HepG2 (cell line): Measurements from ENCODE around the gene BABAM1.

ENCODE experiments used
- CHCHD3 ChIP-seq: sonication (generic); formaldehyde crosslinking; IDR thresholded peaks from 2 replicates; pipeline ENCODE4 v1.8.0; 2022; ENCODE audit warnings: mild to moderate bottlenecking, missing genetic modification reagents, moderate library complexity
- ELF1 ChIP-seq: sonication (generic); formaldehyde crosslinking; IDR thresholded peaks from 2 replicates; pipeline ENCODE4 v1.4.0; 2020; ENCODE audit warnings: missing genetic modification reagents
- FOXJ3 ChIP-seq: sonication (generic); formaldehyde crosslinking; IDR thresholded peaks from 2 replicates; pipeline ENCODE4 v1.4.0; 2020; ENCODE audit warnings: missing genetic modification reagents, mild to moderate bottlenecking, borderline replicate concordance
- ONECUT2 ChIP-seq: sonication (generic); formaldehyde crosslinking; IDR thresholded peaks from 2 replicates; pipeline ENCODE4 v1.4.0; 2020; ENCODE audit warnings: missing genetic modification reagents
- PHF20 ChIP-seq: sonication (generic); formaldehyde crosslinking; IDR thresholded peaks from 2 replicates; pipeline ENCODE4 v1.5.0; 2020; ENCODE audit warnings: mild to moderate bottlenecking, missing genetic modification reagents
- ZNF180 ChIP-seq: sonication (generic); formaldehyde crosslinking; IDR thresholded peaks from 2 replicates; pipeline ENCODE4 v1.4.0; 2020; ENCODE audit warnings: low read depth, missing genetic modification reagents, borderline replicate concordance
- ZNF275 ChIP-seq: sonication (generic); formaldehyde crosslinking; IDR thresholded peaks from 2 replicates; pipeline ENCODE4 v1.8.0; 2022; ENCODE audit warnings: missing genetic modification reagents, mild to moderate bottlenecking, inconsistent platforms, borderline replicate concordance
- ZNF317 ChIP-seq: sonication (generic); formaldehyde crosslinking; IDR thresholded peaks from 2 replicates; pipeline ENCODE4 v1.5.0; 2020; ENCODE audit warnings: mild to moderate bottlenecking, missing genetic modification reagents
- TF ChIP-seq, protein P1 (sequence below): IDR thresholded peaks from 2 replicates; pipeline ENCODE4 v1.6.1; 2016; ENCODE audit warnings: low read depth
- TF ChIP-seq, protein P2 (sequence below), 2 experiments: sonication (generic) in 1 of 2; formaldehyde crosslinking in 1 of 2; IDR thresholded peaks; 2 replicates each; pipeline versions ENCODE4 v1.4.0 to v1.6.1; 2016 to 2020; ENCODE audit warnings: borderline replicate concordance in 1 of 2, low read depth in 1 of 2, mild to moderate bottlenecking in 1 of 2, missing genetic modification reagents in 1 of 2
- TF ChIP-seq, protein P3 (sequence below): sonication (generic); formaldehyde crosslinking; IDR thresholded peaks from 2 replicates; pipeline ENCODE4 v1.5.0; 2020; ENCODE audit warnings: mild to moderate bottlenecking, missing genetic modification reagents, moderate library complexity

GRCh38 chr19:17236811-17237543, 30.3 kb upstream of the BABAM1 start:
- TF ChIP-seq PHF20 (CRISPR knock-in tag), result no peak
- no peak for TF ChIP-seq ZNF180
- TF ChIP-seq, protein P1, sequence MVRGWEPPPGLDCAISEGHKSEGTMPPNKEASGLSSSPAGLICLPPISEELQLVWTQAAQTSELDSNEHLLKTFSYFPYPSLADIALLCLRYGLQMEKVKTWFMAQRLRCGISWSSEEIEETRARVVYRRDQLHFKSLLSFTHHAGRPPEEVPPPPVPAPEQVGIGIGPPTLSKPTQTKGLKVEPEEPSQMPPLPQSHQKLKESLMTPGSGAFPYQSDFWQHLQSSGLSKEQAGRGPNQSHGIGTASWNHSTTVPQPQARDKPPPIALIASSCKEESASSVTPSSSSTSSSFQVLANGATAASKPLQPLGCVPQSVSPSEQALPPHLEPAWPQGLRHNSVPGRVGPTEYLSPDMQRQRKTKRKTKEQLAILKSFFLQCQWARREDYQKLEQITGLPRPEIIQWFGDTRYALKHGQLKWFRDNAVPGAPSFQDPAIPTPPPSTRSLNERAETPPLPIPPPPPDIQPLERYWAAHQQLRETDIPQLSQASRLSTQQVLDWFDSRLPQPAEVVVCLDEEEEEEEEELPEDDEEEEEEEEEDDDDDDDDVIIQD (CRISPR knock-in tag), result no peak
- TF ChIP-seq, protein P2, sequence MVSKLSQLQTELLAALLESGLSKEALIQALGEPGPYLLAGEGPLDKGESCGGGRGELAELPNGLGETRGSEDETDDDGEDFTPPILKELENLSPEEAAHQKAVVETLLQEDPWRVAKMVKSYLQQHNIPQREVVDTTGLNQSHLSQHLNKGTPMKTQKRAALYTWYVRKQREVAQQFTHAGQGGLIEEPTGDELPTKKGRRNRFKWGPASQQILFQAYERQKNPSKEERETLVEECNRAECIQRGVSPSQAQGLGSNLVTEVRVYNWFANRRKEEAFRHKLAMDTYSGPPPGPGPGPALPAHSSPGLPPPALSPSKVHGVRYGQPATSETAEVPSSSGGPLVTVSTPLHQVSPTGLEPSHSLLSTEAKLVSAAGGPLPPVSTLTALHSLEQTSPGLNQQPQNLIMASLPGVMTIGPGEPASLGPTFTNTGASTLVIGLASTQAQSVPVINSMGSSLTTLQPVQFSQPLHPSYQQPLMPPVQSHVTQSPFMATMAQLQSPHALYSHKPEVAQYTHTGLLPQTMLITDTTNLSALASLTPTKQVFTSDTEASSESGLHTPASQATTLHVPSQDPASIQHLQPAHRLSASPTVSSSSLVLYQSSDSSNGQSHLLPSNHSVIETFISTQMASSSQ (IDR thresholded peaks at IDR 0.05; ENCODE audit: low read depth), result no peak
- TF ChIP-seq, protein P2 (CRISPR knock-in tag; IDR thresholded peaks at IDR 0.05; ENCODE audit: borderline replicate concordance), result no peak
- TF ChIP-seq, protein P3, sequence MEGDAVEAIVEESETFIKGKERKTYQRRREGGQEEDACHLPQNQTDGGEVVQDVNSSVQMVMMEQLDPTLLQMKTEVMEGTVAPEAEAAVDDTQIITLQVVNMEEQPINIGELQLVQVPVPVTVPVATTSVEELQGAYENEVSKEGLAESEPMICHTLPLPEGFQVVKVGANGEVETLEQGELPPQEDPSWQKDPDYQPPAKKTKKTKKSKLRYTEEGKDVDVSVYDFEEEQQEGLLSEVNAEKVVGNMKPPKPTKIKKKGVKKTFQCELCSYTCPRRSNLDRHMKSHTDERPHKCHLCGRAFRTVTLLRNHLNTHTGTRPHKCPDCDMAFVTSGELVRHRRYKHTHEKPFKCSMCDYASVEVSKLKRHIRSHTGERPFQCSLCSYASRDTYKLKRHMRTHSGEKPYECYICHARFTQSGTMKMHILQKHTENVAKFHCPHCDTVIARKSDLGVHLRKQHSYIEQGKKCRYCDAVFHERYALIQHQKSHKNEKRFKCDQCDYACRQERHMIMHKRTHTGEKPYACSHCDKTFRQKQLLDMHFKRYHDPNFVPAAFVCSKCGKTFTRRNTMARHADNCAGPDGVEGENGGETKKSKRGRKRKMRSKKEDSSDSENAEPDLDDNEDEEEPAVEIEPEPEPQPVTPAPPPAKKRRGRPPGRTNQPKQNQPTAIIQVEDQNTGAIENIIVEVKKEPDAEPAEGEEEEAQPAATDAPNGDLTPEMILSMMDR (CRISPR knock-in tag), result no peak
- no peak for TF ChIP-seq ONECUT2 (CRISPR knock-in tag)
- no peak for TF ChIP-seq FOXJ3 (CRISPR knock-in tag)
- no peak for TF ChIP-seq ZNF317 (CRISPR knock-in tag)
- TF ChIP-seq ELF1, result no peak
- TF ChIP-seq ZNF275 (CRISPR knock-in tag), result no peak
- no peak for TF ChIP-seq CHCHD3 (CRISPR knock-in tag)
